H1 (cell line): ENCODE results near the gene ATP23. TPM values are rescaled to one million over a fixed set of nuclear protein-coding genes. Genes with fewer than 3 reads are reported as not detected.

Experiments used
- ATF3 ChIP-seq: IDR thresholded peaks from 2 replicates; pipeline ENCODE4 v1.6.1; 2011; ENCODE audit warnings: low read depth, mild to moderate bottlenecking, low read length; ENCODE audit not compliant: insufficient read depth
- CBX5 ChIP-seq: fragments of 300-800, 300-1000 bp; sonication (generic); IDR thresholded peaks from 2 replicates; pipeline ENCODE4 v1.7.1; 2016; ENCODE audit warnings: antibody characterized with exemption, low read length, low read depth
- CEBPB ChIP-seq: IDR thresholded peaks from 2 replicates; pipeline ENCODE4 v1.6.1; 2012; ENCODE audit warnings: low read depth, low read length
- CHD1 ChIP-seq: IDR thresholded peaks from 2 replicates; pipeline ENCODE4 v1.6.1; 2012; ENCODE audit warnings: low read depth, low read length, improper control_type of control experiment
- EGR1 ChIP-seq: IDR thresholded peaks from 2 replicates; pipeline ENCODE4 v1.6.1; 2011; ENCODE audit warnings: low read depth, low read length, borderline replicate concordance
- EP300 ChIP-seq, 2 experiments: IDR thresholded peaks; 1 replicate in 1 of 2; 2 replicates in 1 of 2; pipeline ENCODE4 v1.6.1; 2011 to 2012; ENCODE audit warnings: low read depth in 2 of 2, low read length in 2 of 2, mild to moderate bottlenecking in 2 of 2, borderline replicate concordance in 1 of 2, inconsistent platforms in 1 of 2, moderate library complexity in 1 of 2
- GABPA ChIP-seq: IDR thresholded peaks from 2 replicates; pipeline ENCODE4 v1.6.1; 2011; ENCODE audit warnings: mild to moderate bottlenecking, low read length, moderate library complexity, borderline replicate concordance; ENCODE audit not compliant: insufficient read depth
- GTF2F1 ChIP-seq: IDR thresholded peaks from 2 replicates; pipeline ENCODE4 v1.6.1; 2012; ENCODE audit warnings: low read depth, low read length, improper control_type of control experiment, borderline replicate concordance
- JUN ChIP-seq: IDR thresholded peaks from 2 replicates; pipeline ENCODE4 v1.6.1; 2011; ENCODE audit warnings: low read depth, mild to moderate bottlenecking, improper control_type of control experiment, low read length
- KDM4A ChIP-seq: IDR thresholded peaks from one replicate; pipeline ENCODE4 v1.7.1; 2012; ENCODE audit warnings: low read depth, mild to moderate bottlenecking, moderate library complexity, low read length, inconsistent platforms; ENCODE audit not compliant: severe bottlenecking
- NRF1 ChIP-seq: IDR thresholded peaks from 2 replicates; pipeline ENCODE4 v1.6.1; 2011; ENCODE audit warnings: mild to moderate bottlenecking, low read depth, low read length, improper control_type of control experiment
- POLR2A ChIP-seq, 2 experiments: IDR thresholded peaks; 1 replicate in 1 of 2; 2 replicates in 1 of 2; pipeline ENCODE4 v1.6.1; 2011; ENCODE audit warnings: low read depth in 2 of 2, low read length in 2 of 2, mild to moderate bottlenecking in 2 of 2; ENCODE audit errors: control extremely low read depth in 1 of 2
- POLR2AphosphoS5 ChIP-seq: IDR thresholded peaks from 2 replicates; pipeline ENCODE4 v1.6.1; 2011; ENCODE audit warnings: low read depth, low read length
- RAD21 ChIP-seq, 2 experiments: IDR thresholded peaks in 1 of 2; conservative IDR thresholded peaks in 1 of 2; 2 replicates each; pipeline ENCODE4 v1.6.1; 2011; ENCODE audit warnings: low read depth in 2 of 2, low read length in 2 of 2, improper control_type of control experiment in 1 of 2, inconsistent platforms in 1 of 2, mild to moderate bottlenecking in 1 of 2, moderate library complexity in 1 of 2
- RXRA ChIP-seq: IDR thresholded peaks from 2 replicates; pipeline ENCODE4 v1.6.1; 2011; ENCODE audit warnings: low read depth, mild to moderate bottlenecking, low read length, moderate library complexity; ENCODE audit not compliant: insufficient read depth
- SAP30 ChIP-seq: fragments of 300-600 bp; sonication (generic); IDR thresholded peaks from 2 replicates; pipeline ENCODE4 v1.7.1; 2012; ENCODE audit warnings: low read length, moderate library complexity, mild to moderate bottlenecking, inconsistent platforms; ENCODE audit not compliant: insufficient read depth, insufficient replicate concordance
- SIN3A ChIP-seq, 2 experiments: IDR thresholded peaks in 1 of 2; conservative IDR thresholded peaks in 1 of 2; 2 replicates each; pipeline ENCODE4 v1.6.1; 2011 to 2012; ENCODE audit warnings: low read length in 2 of 2, improper control_type of control experiment in 1 of 2, low read depth in 1 of 2, mild to moderate bottlenecking in 1 of 2
- SIRT6 ChIP-seq: IDR thresholded peaks from one replicate; pipeline ENCODE4 v1.7.1; 2012; ENCODE audit warnings: low read length, inconsistent platforms
- TBP ChIP-seq: IDR thresholded peaks from 2 replicates; pipeline ENCODE4 v1.6.1; 2011; ENCODE audit warnings: low read depth, low read length, improper control_type of control experiment
- TEAD4 ChIP-seq: IDR thresholded peaks from 2 replicates; pipeline ENCODE4 v1.6.1; 2012; ENCODE audit warnings: low read depth, low read length, inconsistent platforms, mixed read lengths
- USF2 ChIP-seq: IDR thresholded peaks from 2 replicates; pipeline ENCODE4 v1.6.1; 2011; ENCODE audit warnings: low read length, improper control_type of control experiment
- YY1 ChIP-seq: IDR thresholded peaks from 2 replicates; pipeline ENCODE4 v1.6.1; 2011; ENCODE audit warnings: low read depth, mild to moderate bottlenecking, low read length
- polyA plus RNA-seq, 7 experiments: library from polyadenylated mRNA; depleted of rRNA in 3 of 7; stranded (reverse) in 5 of 7; unstranded in 2 of 7; fragments of >200 nt in 5 of 7; fragments of 200-250 nt in 2 of 7; gene quantifications; 1 replicate in 5 of 7; 2 replicates in 1 of 7; 4 replicates in 1 of 7; pipeline versions ENCODE4 v1.2.1 to v1.2.3, GENCODE V29; 2011 to 2013; ENCODE audit warnings: missing spikeins in 2 of 7, mixed read lengths in 2 of 7
- total RNA-seq: library from RNA; stranded (reverse); fragmentation: NEBNext Ultra II Directional; extraction: Animal tissue kit (Norgen Biotek cat#: 25700); gene quantifications from 2 replicates; pipeline ENCODE4 v1.2.1, GENCODE V29; 2021

The ATP23 gene
- total and polyA plus RNA-seq, 2 of the 8 experiments (the other 6 are each of a cell fraction or from before 2014, with no cell fraction given): 10.2 to 13.5 TPM

- TF ChIP-seq GABPA (peak; percentile 86; the same call in 1 of the 2 replicates), EGR1 (no peak), CBX5 (no peak), NRF1 (no peak), SIRT6 (no peak), KDM4A (peak; percentile 63), YY1 (no peak), EP300 (IDR thresholded peaks at IDR 0.05; ENCODE audit: borderline replicate concordance in 1 of 2, low read depth in 2 of 2, low read length in 2 of 2) (no peak), GTF2F1 (no peak), ATF3 (no peak), TBP (no peak), SIN3A (conservative IDR thresholded peaks at IDR 0.05 in 1 of 2, IDR thresholded peaks at IDR 0.05 in 1 of 2; ENCODE audit: low read depth in 1 of 2, low read length in 2 of 2) (peak in 1 of 2 experiments; percentile 51; a peak in 1 of 4 replicates), CEBPB (no peak), CHD1 (no peak), RXRA (no peak), JUN (no peak), POLR2AphosphoS5 (peak; percentile 64), POLR2A (IDR thresholded peaks at IDR 0.05; ENCODE audit: control extremely low read depth in 1 of 2, low read depth in 2 of 2, low read length in 2 of 2) (peak in 1 of 2 experiments; percentile 72; a peak in 2 of 3 replicates), TEAD4 (no peak), USF2 (no peak), SAP30 (peak; percentile 82), RAD21 (IDR thresholded peaks at IDR 0.05 in 1 of 2, conservative IDR thresholded peaks at IDR 0.05 in 1 of 2; ENCODE audit: low read depth in 2 of 2, low read length in 2 of 2) (no peak)
These were observed 5.4 kb upstream of the ATP23 start (continued) for GRCh38 chr12:57935839-57936512.
